Measurements from ENCODE around the gene COG7. TPM values are rescaled to one million over a fixed set of nuclear protein-coding genes. Genes with fewer than 3 reads are reported as not detected.
"Not testable (repeated sequence)": the region's sequence is repeated elsewhere in the genome, so short reads cannot be mapped to it uniquely, and the experiment has no call there.

The COG7 gene
- polyA plus RNA-seq, 3 donors = 21.7 to 25.2 (median 22.8) TPM

GRCh38 chr16:23366341-23366740, 86.6 kb downstream of the COG7 start:
- not testable (repeated sequence) for DNase-seq (ENCODE audit: low read depth in 3 of 3, low spot score in 2 of 3)

DNA sequence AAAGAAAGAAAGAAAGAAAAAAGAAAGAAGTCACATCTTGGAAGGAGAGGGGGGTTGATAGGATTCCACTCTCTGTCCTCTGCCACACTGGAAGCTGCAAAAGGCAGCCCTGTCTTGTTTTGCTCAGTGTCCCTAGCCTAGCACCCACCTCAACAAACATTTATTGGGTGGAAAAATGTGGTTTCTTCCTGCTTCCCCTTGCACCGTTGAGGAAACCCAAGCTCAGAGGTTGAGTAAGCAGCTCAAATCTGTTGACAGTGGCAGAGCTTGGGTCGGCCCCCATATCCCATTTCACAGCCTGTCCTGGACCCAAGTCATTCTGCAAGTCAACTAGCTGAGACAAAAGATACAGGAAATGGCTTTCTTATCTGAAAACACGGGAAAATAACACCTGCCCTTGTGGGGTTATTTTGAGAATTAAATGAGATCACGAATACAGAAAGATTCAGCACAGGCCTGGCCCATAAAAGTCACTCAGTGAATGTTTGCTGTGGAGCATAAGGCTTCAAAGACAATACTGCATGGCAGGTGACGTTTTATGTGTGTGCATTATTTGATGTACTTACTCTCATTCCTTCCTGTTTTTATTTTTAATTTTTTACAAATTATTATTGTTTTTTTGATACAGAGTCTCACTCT, 87.3 kb downstream of the COG7 start:
- DNase-seq (ENCODE audit: low read depth in 3 of 3, low spot score in 2 of 3) = no peak

DNA sequence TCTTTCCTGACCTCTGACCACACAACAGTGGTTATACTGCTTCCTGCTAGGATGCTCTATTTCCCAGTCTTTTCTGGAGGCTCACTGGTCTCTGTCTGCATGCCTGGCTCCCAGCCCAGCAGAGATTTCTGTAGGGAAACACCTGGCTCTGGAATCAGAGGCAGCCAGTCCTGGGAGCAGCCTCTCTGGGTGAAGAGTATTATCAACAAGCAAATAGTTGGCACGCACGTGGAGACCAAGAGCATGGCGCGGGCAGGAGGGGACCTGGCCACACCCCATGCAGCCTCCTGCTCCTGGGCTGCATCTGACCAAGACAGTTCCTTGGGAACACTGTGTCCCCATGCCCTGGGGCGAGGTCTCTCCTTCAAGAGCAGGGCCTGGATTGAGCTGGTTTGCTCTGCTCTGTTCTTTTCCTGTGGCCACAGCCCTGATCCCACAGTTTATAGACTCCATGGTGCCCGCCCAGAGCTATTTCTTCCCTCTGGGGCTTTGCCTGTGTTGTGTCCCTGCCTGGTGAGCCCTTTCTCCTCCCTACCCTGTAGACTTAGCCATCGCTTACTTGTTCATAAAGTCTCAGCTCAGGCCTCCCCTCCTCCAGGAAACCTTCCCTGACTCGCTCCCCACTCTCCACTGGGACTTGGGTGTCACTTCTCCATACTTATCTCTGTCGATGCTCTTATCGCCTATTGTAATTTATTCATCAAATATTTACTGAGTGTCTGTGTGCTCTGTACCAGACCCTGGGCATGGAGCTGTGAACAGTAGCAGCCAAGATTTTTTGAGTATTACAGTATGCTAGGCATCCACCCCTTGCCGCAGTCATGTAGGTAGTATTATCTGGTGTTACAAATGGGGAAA, 90.3 kb downstream of the COG7 start:
- DNase-seq (ENCODE audit: low read depth in 3 of 3, low spot score in 2 of 3) = no peak

- no peak for DNase-seq (ENCODE audit: low read depth in 3 of 3, low spot score in 2 of 3)
Measured at GRCh38 chr16:23359092-23359760, 93.8 kb downstream of the COG7 start.

- DNase-seq (ENCODE audit: low read depth in 3 of 3, low spot score in 2 of 3) = no peak
Measured at GRCh38 chr16:23357761-23358290, 95.2 kb downstream of the COG7 start.

DNA sequence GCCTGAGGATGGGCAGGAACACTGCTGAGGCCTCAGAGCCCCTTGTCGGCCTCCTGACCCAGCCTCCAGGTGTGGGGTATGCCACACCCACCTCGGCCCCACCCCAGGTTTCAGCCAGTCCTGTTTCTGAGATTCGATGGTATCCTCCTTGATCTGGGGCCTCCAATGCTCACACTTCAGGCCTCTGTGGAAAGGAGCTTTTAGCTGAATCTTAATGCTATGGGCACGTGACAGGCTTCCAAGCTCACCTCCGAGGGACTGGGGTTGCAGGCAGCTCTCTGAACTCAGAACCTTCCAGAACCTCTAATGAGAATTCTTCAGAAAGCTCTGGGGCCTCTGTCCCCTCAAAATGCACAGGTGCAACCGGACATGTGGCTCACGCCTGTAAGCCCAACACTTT, 96.0 kb downstream of the COG7 start:
- no peak for DNase-seq (ENCODE audit: low read depth in 3 of 3, low spot score in 2 of 3)

- no peak for DNase-seq (ENCODE audit: low read depth in 3 of 3, low spot score in 2 of 3)
Measured at GRCh38 chr16:23355106-23355670, 97.8 kb downstream of the COG7 start.

GRCh38 chr16:23354246-23354645, 98.7 kb downstream of the COG7 start:
- no peak for DNase-seq (ENCODE audit: low read depth in 3 of 3, low spot score in 2 of 3)

GRCh38 chr16:23353440-23353839, 99.5 kb downstream of the COG7 start:
- DNase-seq (ENCODE audit: low read depth in 3 of 3, low spot score in 2 of 3) = no peak

- DNase-seq (ENCODE audit: low read depth in 3 of 3, low spot score in 2 of 3) = no peak
Measured at GRCh38 chr16:23351360-23351759, 101.6 kb downstream of the COG7 start.

- DNase-seq (ENCODE audit: low read depth in 3 of 3, low spot score in 2 of 3) = no peak
Measured at GRCh38 chr16:23348579-23349469, 104.2 kb downstream of the COG7 start.

DNA sequence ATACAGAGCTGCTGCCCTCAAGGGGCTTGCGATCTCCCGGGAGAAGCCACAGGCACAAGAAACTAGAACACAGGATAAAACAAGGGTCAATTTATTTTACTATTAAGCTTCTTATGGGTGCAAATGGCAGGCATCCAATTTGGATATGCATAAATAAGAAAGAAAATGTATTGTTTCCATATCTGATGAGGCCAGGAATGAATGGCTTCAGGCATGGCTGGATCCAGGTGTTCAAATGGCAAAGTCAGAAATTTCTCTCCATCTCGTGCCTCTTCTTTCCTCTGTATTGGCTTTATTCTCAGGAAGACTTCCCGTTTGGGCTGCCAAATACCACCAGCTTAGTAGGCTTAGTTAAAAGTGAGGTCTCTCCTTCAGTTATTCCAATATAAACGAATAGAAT, 107.8 kb downstream of the COG7 start:
- no peak for DNase-seq (ENCODE audit: low read depth in 3 of 3, low spot score in 2 of 3)

DNA sequence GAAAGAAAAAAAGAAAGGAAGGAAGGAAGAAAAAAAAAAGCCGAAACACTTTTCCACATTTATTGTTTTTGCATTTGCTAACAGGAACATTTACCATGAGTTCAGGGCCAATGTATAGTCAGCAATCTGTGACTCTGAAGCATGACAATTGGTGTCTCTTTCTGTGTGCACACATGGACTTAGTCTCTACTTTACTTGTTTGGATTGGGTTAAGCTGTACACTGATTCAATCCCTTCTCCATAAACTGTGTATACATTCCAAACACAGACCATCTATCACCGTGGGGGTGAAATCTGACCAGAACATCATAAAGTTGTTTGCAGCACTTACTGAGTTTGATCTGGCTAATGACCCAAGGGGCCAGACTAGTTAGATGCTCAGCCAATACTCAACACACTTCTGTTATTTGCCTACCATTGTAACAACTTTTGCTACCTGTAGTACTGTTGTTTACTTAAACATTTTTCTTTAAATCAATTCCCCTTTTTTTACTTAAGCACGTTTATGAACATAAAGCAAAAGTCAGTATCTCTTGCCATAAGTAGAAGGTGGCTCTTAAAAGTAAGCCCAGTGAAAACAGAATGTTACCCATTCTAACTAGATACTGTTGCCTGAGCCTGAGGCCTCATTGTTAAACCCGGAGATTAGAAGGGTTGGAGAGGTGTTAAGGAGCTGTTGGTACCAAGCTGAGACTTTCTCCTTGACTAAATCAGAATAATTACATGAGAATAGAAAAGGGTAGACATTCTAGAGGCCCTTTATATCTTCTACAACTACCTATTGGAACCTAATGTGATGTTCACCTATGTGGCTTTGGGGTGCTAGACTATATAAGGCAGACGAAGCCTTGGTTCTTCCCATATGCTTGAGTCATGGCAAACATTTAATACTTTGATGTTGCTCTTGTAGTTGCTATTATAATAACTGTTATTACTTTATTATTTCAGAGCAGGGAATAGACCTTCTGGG, 109.1 kb downstream of the COG7 start:
- no peak for DNase-seq (ENCODE audit: low read depth in 3 of 3, low spot score in 2 of 3)

DNA sequence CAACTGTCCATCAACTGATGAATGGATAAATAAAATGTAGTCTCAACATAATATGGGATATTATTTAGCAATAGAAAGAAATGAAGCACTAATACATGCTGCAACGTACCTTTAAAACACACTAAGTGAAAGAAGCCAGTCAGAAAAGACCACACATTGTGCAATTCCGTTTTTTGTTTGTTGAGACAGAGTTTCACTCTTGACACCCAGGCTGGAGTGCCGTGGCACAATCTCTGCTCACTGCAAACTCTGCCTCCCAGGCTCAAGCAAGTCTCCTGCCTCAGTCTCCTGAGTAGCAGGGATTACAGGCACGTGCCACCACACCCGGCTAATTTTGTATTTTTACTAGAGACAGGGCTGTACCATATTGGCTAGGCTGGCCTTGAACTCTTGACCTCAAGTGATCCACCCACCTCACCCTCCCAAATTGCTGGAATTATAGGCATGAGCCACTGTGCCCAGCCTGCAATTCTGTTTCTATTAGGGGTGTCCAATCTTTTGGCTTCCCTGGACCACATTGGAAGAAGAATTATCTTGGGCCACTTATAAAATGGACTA, 110.8 kb downstream of the COG7 start:
- DNase-seq (ENCODE audit: low read depth in 3 of 3, low spot score in 2 of 3) = no peak

DNA sequence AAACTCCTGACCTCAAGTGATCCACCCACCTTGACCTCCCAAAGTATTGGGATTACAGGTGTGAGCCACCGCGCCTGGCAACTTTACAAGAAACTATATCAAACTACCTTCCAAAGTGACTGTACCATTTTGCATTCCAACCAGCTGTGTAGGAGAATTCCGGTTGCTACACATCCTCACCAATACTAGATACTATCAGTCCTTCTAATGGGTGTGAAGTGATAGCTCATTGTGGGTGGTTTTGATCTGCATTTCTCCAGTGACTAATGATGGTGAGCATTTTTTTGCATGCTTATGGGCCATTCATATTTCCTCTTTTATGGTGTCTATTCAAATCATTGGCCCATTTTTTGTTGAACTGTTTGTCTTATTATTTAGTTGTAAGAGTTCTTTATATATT, 113.2 kb downstream of the COG7 start:
- no peak for DNase-seq (ENCODE audit: low read depth in 3 of 3, low spot score in 2 of 3)
